B cell (primary cell): ENCODE results near the gene FADS1. TPM values are rescaled to one million over a fixed set of nuclear protein-coding genes. Genes with fewer than 3 reads are reported as not detected.

ENCODE experiments used
- ATAC-seq: fragments of 200-7000 bp; cut with Tn5 transposase; one replicate; pipeline ENCODE4 v1.10.0; 2021; ENCODE audit warnings: low read depth, mild to moderate bottlenecking, moderate number of reproducible peaks, moderate library complexity
- CTCF ChIA-PET: fragments of 350-600 bp; sonication (Branson Sonifier 250); formaldehyde crosslinking; loops from one replicate; lab custom pipeline; 2021; ENCODE audit warnings: antibody characterized with exemption, inconsistent platforms; lab: Charles Lee
- POLR2A ChIA-PET: fragments of 350-600 bp; sonication (Branson Sonifier 250); formaldehyde crosslinking; loops from one replicate; lab custom pipeline; 2021; ENCODE audit warnings: antibody characterized with exemption; lab: Charles Lee
- DNase-seq: peaks from one replicate; pipeline ENCODE4 v3.0.0; 2013
- H2AFZ ChIP-seq: 2 replicates; pipeline ENCODE4 v1.6.1; 2012; ENCODE audit warnings: mild to moderate bottlenecking, low read depth, low read length; ENCODE audit not compliant: insufficient read depth, poor library complexity, severe bottlenecking
- H3K27ac ChIP-seq, 2 donors: 1 replicate in 1 of 2; 2 replicates in 1 of 2; pipeline ENCODE4 v1.5.1; 2012 to 2013; ENCODE audit warnings: low read length in 2 of 2, mild to moderate bottlenecking in 2 of 2, moderate library complexity in 1 of 2
- H3K27me3 ChIP-seq, 4 experiments: fragments of 200-600 bp in 1 of 4; sonication (generic) in 1 of 4; replicated peaks in 1 of 4; 1 replicate in 2 of 4; 2 replicates in 2 of 4; pipeline versions ENCODE4 v1.6.1 to v1.7.0; 2013 to 2016; ENCODE audit warnings: low read length in 3 of 4, mild to moderate bottlenecking in 2 of 4, mixed read lengths in 1 of 4, moderate library complexity in 1 of 4; ENCODE audit not compliant: insufficient read depth in 4 of 4, control insufficient read depth in 3 of 4; ENCODE audit errors: control extremely low read depth in 1 of 4
- H3K36me3 ChIP-seq, 2 experiments: replicated peaks in 1 of 2; 1 replicate in 1 of 2; 2 replicates in 1 of 2; pipeline versions ENCODE4 v1.6.1 to v1.7.1; 2013; ENCODE audit warnings: low read length in 1 of 2; ENCODE audit not compliant: insufficient read depth in 2 of 2, control insufficient read depth in 1 of 2; ENCODE audit errors: control extremely low read depth in 1 of 2, extremely low read depth in 1 of 2
- H3K4me1 ChIP-seq, 2 donors: fragments of 200-600 bp in 1 of 2; sonication (generic) in 1 of 2; 1 replicate in 1 of 2; 2 replicates in 1 of 2; pipeline versions ENCODE4 v1.5.1 to v1.6.1; 2013 to 2017; ENCODE audit warnings: low read length in 2 of 2; ENCODE audit not compliant: control insufficient read depth in 2 of 2, insufficient read depth in 2 of 2
- H3K4me2 ChIP-seq: replicated peaks from 2 replicates; pipeline ENCODE3; 2012; ENCODE audit warnings: mild to moderate bottlenecking, low read depth, low read length; ENCODE audit not compliant: poor library complexity, severe bottlenecking
- H3K4me3 ChIP-seq, 5 experiments: fragments of 200-600 bp in 1 of 5; sonication (generic) in 1 of 5; 1 replicate in 3 of 5; 2 replicates in 2 of 5; pipeline versions ENCODE4 v1.5.1 to v1.7.0; 2011 to 2016; ENCODE audit warnings: low read length in 4 of 5, mild to moderate bottlenecking in 4 of 5, low read depth in 2 of 5, control low read depth in 1 of 5, moderate library complexity in 1 of 5; ENCODE audit not compliant: insufficient read depth in 1 of 5; ENCODE audit errors: control extremely low read depth in 1 of 5, extremely low read depth in 1 of 5
- H3K79me2 ChIP-seq: fragments of 200-600 bp; sonication (generic); one replicate; pipeline ENCODE4 v1.6.0; 2016; ENCODE audit warnings: low read length; ENCODE audit not compliant: control insufficient read depth, insufficient read depth
- H3K9ac ChIP-seq: fragments of 200-600 bp; sonication (generic); 2 replicates; pipeline ENCODE4 v1.6.1; 2017; ENCODE audit warnings: mild to moderate bottlenecking, low read length, moderate library complexity
- H3K9me3 ChIP-seq, 3 donors: one replicate each; pipeline versions ENCODE4 v1.6.1 to v1.7.1; 2013; ENCODE audit warnings: low read length in 2 of 3; ENCODE audit not compliant: control insufficient read depth in 2 of 3, insufficient read depth in 1 of 3; ENCODE audit errors: control extremely low read depth in 1 of 3
- H4K20me1 ChIP-seq: 2 replicates; pipeline ENCODE4 v1.6.0; 2012; ENCODE audit warnings: mild to moderate bottlenecking, low read length; ENCODE audit not compliant: insufficient read depth, control insufficient read depth, poor library complexity, severe bottlenecking
- H3K27ac Mint-ChIP-seq: one replicate; pipeline ENCODE4 v1.8.0; 2021; ENCODE audit warnings: mixed read lengths
- H3K27me3 Mint-ChIP-seq: one replicate; pipeline ENCODE4 v1.8.0; 2021; ENCODE audit warnings: mixed read lengths
- H3K4me1 Mint-ChIP-seq: one replicate; pipeline ENCODE4 v1.8.0; 2021; ENCODE audit warnings: mixed read lengths
- H3K4me3 Mint-ChIP-seq: one replicate; pipeline ENCODE4 v1.8.0; 2021; ENCODE audit warnings: mixed read lengths
- H3K9me3 Mint-ChIP-seq: one replicate; pipeline ENCODE4 v1.8.0; 2022; ENCODE audit warnings: mixed read lengths; ENCODE audit not compliant: insufficient read depth
- EZH2 ChIP-seq: IDR thresholded peaks from 2 replicates; pipeline ENCODE4 v1.6.1; 2012; ENCODE audit warnings: borderline replicate concordance, low read depth, mild to moderate bottlenecking, moderate library complexity, low read length; ENCODE audit not compliant: insufficient read depth, poor library complexity, severe bottlenecking
- WGBS: methylation state at CpG from one replicate; pipeline ENCODE4 v1.1.5; 2013; ENCODE audit warnings: missing lambda C conversion rate; ENCODE audit not compliant: insufficient coverage; 5-methylcytosine and 5-hydroxymethylcytosine counted together
- intact Hi-C: fragments of 100-400 bp; cut with micrococcal nuclease; formaldehyde crosslinking; loops from one replicate; pipeline ENCODE4 v1.10.0; 2022
- polyA plus RNA-seq: library from polyadenylated mRNA; depleted of rRNA; stranded (reverse); fragments of >200 nt; gene quantifications from 2 replicates; pipeline ENCODE4 v1.2.3, GENCODE V29; 2012
- total RNA-seq, 2 donors: library from RNA; stranded (reverse); fragments of 120-200 nt in 1 of 2; gene quantifications; 1 replicate in 1 of 2; 2 replicates in 1 of 2; pipeline versions ENCODE4 v1.2.3 to v1.2.4, GENCODE V29; 2013 to 2022
- TF ChIP-seq, protein P1 (sequence below): fragments of 200-600 bp; IDR thresholded peaks from one replicate; pipeline ENCODE4 v1.8.0; 2022; ENCODE audit warnings: antibody characterized with exemption, mild to moderate bottlenecking

FADS1 gene
- total and polyA plus RNA-seq, 2 donors (not counting 1 experiment from before 2014, with no cell fraction given) = 0.39 to 15.6 TPM

DNA sequence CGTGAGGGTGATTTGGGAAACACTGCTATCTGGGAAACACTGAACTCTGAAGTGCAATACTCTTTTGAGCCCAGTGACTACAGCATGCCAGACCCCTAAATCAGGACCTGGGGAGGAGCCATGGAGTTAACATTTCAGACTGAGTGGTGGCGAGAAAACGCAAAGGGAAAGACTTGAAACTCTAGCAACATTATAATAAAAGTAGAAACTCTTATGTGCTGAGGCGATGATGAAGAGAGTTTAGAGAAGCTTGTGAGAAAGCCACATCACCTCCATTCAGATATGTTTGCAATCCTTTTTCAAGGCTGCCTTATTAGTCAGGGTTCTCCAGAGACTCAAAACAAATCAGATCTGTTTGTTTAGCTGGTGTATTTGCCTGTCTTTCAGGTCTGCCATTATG, 22.2 kb downstream of the FADS1 start:
- Histone ChIP-seq H4K20me1 (no peaks in the 10 kb centered on the region), H3K9ac (no peak overlapping the region), H3K4me2 (no peak overlapping the region), H3K4me3 (no peak overlapping the region), H2AFZ (no peak overlapping the region), H3K4me1 (peaks cover 11 to 23% of the 10 kb centered on the region in 2 donors), H3K9me3 (no peaks in the 10 kb centered on the region), H3K27ac (no peak overlapping the region), H3K79me2 (peaks cover 79% of the 10 kb centered on the region), H3K36me3 (peaks cover 0 to 15% of the 10 kb centered on the region in 2 experiments), H3K27me3 (no peaks in the 10 kb centered on the region)
- no peaks in the 10 kb centered on the region for H3K27me3 Mint-ChIP-seq
- intact Hi-C loops = loop anchor here (5.0 kb wide), 1 partner anchor 882 kb away; the partner anchor contains the start of gene TMEM109
- 100% methylated on average over 1 of the region's 4 CpGs for WGBS
- no peaks in the 10 kb centered on the region for H3K9me3 Mint-ChIP-seq
- TF ChIP-seq EZH2 = no peak
- TF ChIP-seq, protein P1, sequence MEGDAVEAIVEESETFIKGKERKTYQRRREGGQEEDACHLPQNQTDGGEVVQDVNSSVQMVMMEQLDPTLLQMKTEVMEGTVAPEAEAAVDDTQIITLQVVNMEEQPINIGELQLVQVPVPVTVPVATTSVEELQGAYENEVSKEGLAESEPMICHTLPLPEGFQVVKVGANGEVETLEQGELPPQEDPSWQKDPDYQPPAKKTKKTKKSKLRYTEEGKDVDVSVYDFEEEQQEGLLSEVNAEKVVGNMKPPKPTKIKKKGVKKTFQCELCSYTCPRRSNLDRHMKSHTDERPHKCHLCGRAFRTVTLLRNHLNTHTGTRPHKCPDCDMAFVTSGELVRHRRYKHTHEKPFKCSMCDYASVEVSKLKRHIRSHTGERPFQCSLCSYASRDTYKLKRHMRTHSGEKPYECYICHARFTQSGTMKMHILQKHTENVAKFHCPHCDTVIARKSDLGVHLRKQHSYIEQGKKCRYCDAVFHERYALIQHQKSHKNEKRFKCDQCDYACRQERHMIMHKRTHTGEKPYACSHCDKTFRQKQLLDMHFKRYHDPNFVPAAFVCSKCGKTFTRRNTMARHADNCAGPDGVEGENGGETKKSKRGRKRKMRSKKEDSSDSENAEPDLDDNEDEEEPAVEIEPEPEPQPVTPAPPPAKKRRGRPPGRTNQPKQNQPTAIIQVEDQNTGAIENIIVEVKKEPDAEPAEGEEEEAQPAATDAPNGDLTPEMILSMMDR = no peak
- no peak overlapping the region for H3K27ac Mint-ChIP-seq
- ATAC-seq = no peak
- ChIA-PET CTCF (interaction anchor here (2.0 to 8.4 kb wide), 4 partner anchors 21 to 315 kb away, joined by 4 to 222 read pairs (median 94); no protein-coding TSS in a partner anchor), POLR2A (no interaction called here)
- H3K4me3 Mint-ChIP-seq = no peak overlapping the region
- DNase-seq = no peak
- H3K4me1 Mint-ChIP-seq = peaks cover 29% of the 10 kb centered on the region

DNA sequence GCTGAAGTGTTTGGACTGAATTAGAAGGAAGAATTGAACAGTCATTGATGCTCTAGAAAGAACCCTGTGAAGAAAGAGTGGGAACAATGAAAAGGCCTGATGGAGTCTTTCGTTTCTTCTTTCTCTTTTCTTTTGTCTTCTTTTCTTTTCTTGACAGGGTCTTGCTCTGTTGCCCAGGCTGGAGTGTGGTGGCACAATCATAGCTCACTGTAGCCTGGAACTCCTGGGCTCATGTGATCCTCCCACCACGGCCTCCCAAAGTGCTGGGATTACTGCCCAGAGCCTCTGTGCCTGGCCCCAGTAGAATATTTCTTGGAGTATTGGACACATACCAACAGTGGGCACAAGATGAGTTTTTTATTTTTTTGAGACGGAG, 23.0 kb downstream of the FADS1 start:
- ChIA-PET POLR2A (no interaction called here), CTCF (interaction anchor here (0.8 to 3.8 kb wide), 7 partner anchors 20 to 315 kb away, joined by 3 to 32 read pairs (median 9); no protein-coding TSS in a partner anchor)
- H3K9me3 Mint-ChIP-seq = no peaks in the 10 kb centered on the region
- WGBS = 81% methylated on average over 3 of the region's 3 CpGs
- no peak overlapping the region for H3K4me3 ChIP-seq
- intact Hi-C loops = loop anchor here (5.0 kb wide), 1 partner anchor 882 kb away; the partner anchor contains the start of gene TMEM109
- H3K4me1 Mint-ChIP-seq = peaks cover 32% of the 10 kb centered on the region
- H3K4me1 ChIP-seq = peaks cover 11 to 23% of the 10 kb centered on the region in 2 donors
- H4K20me1 ChIP-seq = no peaks in the 10 kb centered on the region
- H3K79me2 ChIP-seq = peaks cover 86% of the 10 kb centered on the region
- no peak overlapping the region for H3K9ac ChIP-seq
- H3K4me3 Mint-ChIP-seq = peak overlapping the region; percentile 93
- TF ChIP-seq, protein P1 = no peak
- no peak for TF ChIP-seq EZH2
- H3K9me3 ChIP-seq = no peaks in the 10 kb centered on the region
- H3K27me3 Mint-ChIP-seq = no peaks in the 10 kb centered on the region
- ATAC-seq (no peak), DNase-seq (no peak)
- no peaks in the 10 kb centered on the region for H3K27me3 ChIP-seq
- peak overlapping the region; percentile 41 for H3K27ac Mint-ChIP-seq
- no peak overlapping the region for H3K27ac ChIP-seq
- H3K4me2 ChIP-seq = peak overlapping the region; percentile 80
- peaks cover 0 to 23% of the 10 kb centered on the region in 2 experiments for H3K36me3 ChIP-seq
- H2AFZ ChIP-seq = no peak overlapping the region
